Testis (tissue), 2 donors: ENCODE measurements around the gene SPSB1.

Experiments used
- POLR2A ChIP-seq: fragments of 450-650 bp; IDR thresholded peaks from one replicate; pipeline ENCODE4 v1.6.1; 2017; ENCODE audit warnings: antibody characterized with exemption, mild to moderate bottlenecking, moderate library complexity
- TF ChIP-seq, protein P1 (sequence below), 3 experiments: fragments of 450-650 bp in 2 of 3; fragments of 200-600 bp in 1 of 3; sonication (generic) in 1 of 3; IDR thresholded peaks; one replicate each; pipeline ENCODE4 v1.5.1; 2016 to 2019; ENCODE audit warnings: antibody characterized with exemption in 3 of 3, mild to moderate bottlenecking in 2 of 3, moderate library complexity in 1 of 3

DNA sequence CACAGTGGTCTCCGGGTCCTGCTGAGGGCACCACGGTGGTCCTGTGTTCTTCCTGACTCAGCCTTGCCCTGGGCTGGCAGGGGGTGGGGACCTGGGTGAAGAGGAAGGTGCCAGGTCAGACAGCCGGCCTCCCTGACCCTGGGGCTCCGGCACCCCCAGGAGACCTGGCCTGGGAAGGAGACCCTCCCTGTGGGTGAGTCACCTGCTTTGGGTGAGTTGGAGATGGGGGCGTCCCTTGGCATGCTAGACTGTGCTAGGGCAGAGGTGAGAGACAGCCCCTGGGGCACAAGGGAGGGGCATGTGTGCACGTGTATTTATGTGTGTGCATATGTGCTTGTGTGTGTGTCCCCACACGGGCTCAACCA is 23.4 kb downstream of the SPSB1 start:
- TF ChIP-seq, protein P1, sequence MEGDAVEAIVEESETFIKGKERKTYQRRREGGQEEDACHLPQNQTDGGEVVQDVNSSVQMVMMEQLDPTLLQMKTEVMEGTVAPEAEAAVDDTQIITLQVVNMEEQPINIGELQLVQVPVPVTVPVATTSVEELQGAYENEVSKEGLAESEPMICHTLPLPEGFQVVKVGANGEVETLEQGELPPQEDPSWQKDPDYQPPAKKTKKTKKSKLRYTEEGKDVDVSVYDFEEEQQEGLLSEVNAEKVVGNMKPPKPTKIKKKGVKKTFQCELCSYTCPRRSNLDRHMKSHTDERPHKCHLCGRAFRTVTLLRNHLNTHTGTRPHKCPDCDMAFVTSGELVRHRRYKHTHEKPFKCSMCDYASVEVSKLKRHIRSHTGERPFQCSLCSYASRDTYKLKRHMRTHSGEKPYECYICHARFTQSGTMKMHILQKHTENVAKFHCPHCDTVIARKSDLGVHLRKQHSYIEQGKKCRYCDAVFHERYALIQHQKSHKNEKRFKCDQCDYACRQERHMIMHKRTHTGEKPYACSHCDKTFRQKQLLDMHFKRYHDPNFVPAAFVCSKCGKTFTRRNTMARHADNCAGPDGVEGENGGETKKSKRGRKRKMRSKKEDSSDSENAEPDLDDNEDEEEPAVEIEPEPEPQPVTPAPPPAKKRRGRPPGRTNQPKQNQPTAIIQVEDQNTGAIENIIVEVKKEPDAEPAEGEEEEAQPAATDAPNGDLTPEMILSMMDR (IDR thresholded peaks at IDR 0.05), result no peak
- TF ChIP-seq POLR2A, result no peak
